CMK (cell line): Measurements from ENCODE around the gene FGFR4.
A peak's percentile ranks its signal among the peaks of the same experiment; 100 is the strongest.

Source experiments
- DNase-seq: peaks from one replicate; pipeline ENCODE4 v3.0.0-alpha.2; 2010; ENCODE audit warnings: low read depth

The FGFR4 gene

GRCh38 chr5:177085985-177086653 lies 596 bp upstream of the FGFR4 start:
- DNase-seq, result no peak

GRCh38 chr5:177087398-177088005 lies 787 bp downstream of the FGFR4 start:
- no peak for DNase-seq

- peak; percentile 12 for DNase-seq
These were observed 2.4 kb downstream of the FGFR4 start for GRCh38 chr5:177089127-177089526.

GRCh38 chr5:177089825-177090641 lies 3.3 kb downstream of the FGFR4 start:
- DNase-seq, result no peak

- no peak for DNase-seq
These were observed 4.1 kb downstream of the FGFR4 start for GRCh38 chr5:177090813-177091212.

- no peak for DNase-seq
These were observed 4.5 kb downstream of the FGFR4 start for GRCh38 chr5:177091232-177091631.

GRCh38 chr5:177092178-177093081 lies 5.7 kb downstream of the FGFR4 start:
- DNase-seq, result no peak

GRCh38 chr5:177093082-177093712 lies 6.5 kb downstream of the FGFR4 start:
- no peak for DNase-seq

- no peak for DNase-seq
These were observed 7.1 kb downstream of the FGFR4 start for GRCh38 chr5:177093803-177094202.

GRCh38 chr5:177094224-177095087 lies 7.7 kb downstream of the FGFR4 start:
- no peak for DNase-seq

- no peak for DNase-seq
These were observed 8.5 kb downstream of the FGFR4 start for GRCh38 chr5:177095088-177095669.

GRCh38 chr5:177096162-177097015 lies 9.7 kb downstream of the FGFR4 start:
- no peak for DNase-seq

GRCh38 chr5:177097016-177097985 lies 10.6 kb downstream of the FGFR4 start:
- DNase-seq, result no peak

GRCh38 chr5:177098120-177098469 lies 11.4 kb downstream of the FGFR4 start:
- DNase-seq, result no peak

GRCh38 chr5:177098470-177099141 lies 11.9 kb downstream of the FGFR4 start:
- no peak for DNase-seq

- DNase-seq, result no peak
These were observed 12.8 kb downstream of the FGFR4 start for GRCh38 chr5:177099422-177100093.

GRCh38 chr5:177100714-177101121 lies 14.0 kb downstream of the FGFR4 start:
- no peak for DNase-seq
